ENCODE data around the gene FAM171A1.

DNA sequence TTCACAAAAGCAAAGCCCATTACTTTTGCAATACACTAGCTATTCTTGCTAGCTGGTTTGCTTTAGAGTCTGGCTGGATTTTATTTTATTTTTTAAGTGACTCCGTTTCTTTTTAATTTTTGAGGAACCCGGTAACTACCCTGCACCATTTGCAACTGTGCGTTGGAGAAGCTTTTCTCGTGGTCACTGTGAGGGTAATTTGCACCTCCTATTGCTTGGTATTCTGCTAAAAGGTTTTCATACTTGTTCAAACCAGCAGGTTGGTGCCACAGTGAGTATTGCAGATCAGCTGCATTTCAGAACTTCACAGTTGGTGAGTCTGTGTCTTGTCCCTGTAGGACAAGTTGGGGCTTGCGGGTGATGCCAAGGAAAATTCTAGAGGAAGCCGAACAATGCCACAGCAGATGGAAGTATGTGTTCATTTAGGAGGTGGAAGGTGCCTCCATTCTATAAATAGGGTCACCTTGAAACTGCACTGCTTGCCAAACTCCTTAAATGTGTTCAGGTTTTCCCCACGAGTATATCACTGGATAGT is 198.7 kb downstream of the FAM171A1 start:
- TF ChIP-seq, protein P1, sequence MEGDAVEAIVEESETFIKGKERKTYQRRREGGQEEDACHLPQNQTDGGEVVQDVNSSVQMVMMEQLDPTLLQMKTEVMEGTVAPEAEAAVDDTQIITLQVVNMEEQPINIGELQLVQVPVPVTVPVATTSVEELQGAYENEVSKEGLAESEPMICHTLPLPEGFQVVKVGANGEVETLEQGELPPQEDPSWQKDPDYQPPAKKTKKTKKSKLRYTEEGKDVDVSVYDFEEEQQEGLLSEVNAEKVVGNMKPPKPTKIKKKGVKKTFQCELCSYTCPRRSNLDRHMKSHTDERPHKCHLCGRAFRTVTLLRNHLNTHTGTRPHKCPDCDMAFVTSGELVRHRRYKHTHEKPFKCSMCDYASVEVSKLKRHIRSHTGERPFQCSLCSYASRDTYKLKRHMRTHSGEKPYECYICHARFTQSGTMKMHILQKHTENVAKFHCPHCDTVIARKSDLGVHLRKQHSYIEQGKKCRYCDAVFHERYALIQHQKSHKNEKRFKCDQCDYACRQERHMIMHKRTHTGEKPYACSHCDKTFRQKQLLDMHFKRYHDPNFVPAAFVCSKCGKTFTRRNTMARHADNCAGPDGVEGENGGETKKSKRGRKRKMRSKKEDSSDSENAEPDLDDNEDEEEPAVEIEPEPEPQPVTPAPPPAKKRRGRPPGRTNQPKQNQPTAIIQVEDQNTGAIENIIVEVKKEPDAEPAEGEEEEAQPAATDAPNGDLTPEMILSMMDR (IDR thresholded peaks at IDR 0.05; ENCODE audit: low read length), result no peak
- no peak for TF ChIP-seq EZH2 (optimal IDR thresholded peaks at IDR 0.05; ENCODE audit: low read depth, low read length)
- no peak for TF ChIP-seq EZH2phosphoT487 (IDR thresholded peaks at IDR 0.05; ENCODE audit: low read length)
